GM12878 (cell line): ENCODE measurements around the gene RAB28. TPM values are rescaled to one million over a fixed set of nuclear protein-coding genes. Genes with fewer than 3 reads are reported as not detected.

Source experiments
- BRCA1 ChIP-seq: IDR thresholded peaks from 2 replicates; pipeline ENCODE4 v1.6.1; 2011; ENCODE audit warnings: low read depth, low read length, improper control_type of control experiment
- FOXK2 ChIP-seq: fragments of 450-650 bp; IDR thresholded peaks from 2 replicates; pipeline ENCODE4 v1.6.1; 2017; ENCODE audit warnings: mild to moderate bottlenecking, moderate library complexity
- NFYA ChIP-seq: IDR thresholded peaks from 2 replicates; pipeline ENCODE4 v1.6.1; 2011; ENCODE audit warnings: low read depth, mild to moderate bottlenecking, low read length, improper control_type of control experiment, borderline replicate concordance
- RAD51 ChIP-seq: fragments of 450-650 bp; IDR thresholded peaks from 2 replicates; pipeline ENCODE4 v1.6.1; 2016; ENCODE audit warnings: moderate library complexity, mild to moderate bottlenecking, inconsistent platforms
- SMARCA5 ChIP-seq: fragments of 450-650 bp; IDR thresholded peaks from 2 replicates; pipeline ENCODE4 v1.6.1; 2017; ENCODE audit warnings: mild to moderate bottlenecking
- WRNIP1 ChIP-seq: IDR thresholded peaks from 2 replicates; pipeline ENCODE4 v1.6.1; 2011; ENCODE audit warnings: low read depth, low read length, improper control_type of control experiment, borderline replicate concordance
- YBX1 ChIP-seq: fragments of 450-650 bp; IDR thresholded peaks from 2 replicates; pipeline ENCODE4 v1.6.1; 2016; ENCODE audit warnings: antibody characterized with exemption
- polyA plus RNA-seq, 11 experiments: library from polyadenylated mRNA; depleted of rRNA in 4 of 11; unstranded in 6 of 11; stranded (reverse) in 5 of 11; fragments of >200 nt; fragmentation: Nextera tagmentation in 4 of 11; fragmentation: Illumina TruSeq in 1 of 11; extraction: Ambion mirVana in 4 of 11; extraction: Trizol in 1 of 11; gene quantifications; 1 replicate in 1 of 11; 2 replicates in 10 of 11; pipeline versions ENCODE4 v1.2.1 to v1.2.3, GENCODE V29; 2011 to 2016; ENCODE audit warnings: inconsistent platforms in 2 of 11, missing spikeins in 2 of 11, low read depth in 1 of 11
- total RNA-seq, 4 experiments: library from RNA; depleted of rRNA in 3 of 4; stranded (reverse); fragments of >200 nt in 3 of 4; fragmentation: Illumina TruSeq in 1 of 4; extraction: Trizol in 1 of 4; gene quantifications; 2 replicates each; pipeline versions ENCODE4 v1.2.1 to v1.2.3, GENCODE V29; 2013 to 2021
- TF ChIP-seq, protein P1 (sequence below): fragments of 450-650 bp; IDR thresholded peaks from 2 replicates; pipeline ENCODE4 v1.6.1; 2016; ENCODE audit warnings: mild to moderate bottlenecking, moderate library complexity, borderline replicate concordance
- TF ChIP-seq, protein P2 (sequence below): fragments of 450-650 bp; formaldehyde crosslinking; IDR thresholded peaks from 2 replicates; pipeline ENCODE4 v1.4.0; 2020; ENCODE audit warnings: mild to moderate bottlenecking, moderate library complexity
- TF ChIP-seq, protein P3 (sequence below): fragments of 450-650 bp; IDR thresholded peaks from 2 replicates; pipeline ENCODE4 v1.6.1; 2016; ENCODE audit warnings: mild to moderate bottlenecking

RAB28 gene
- total and polyA plus RNA-seq, 10 of the 15 experiments (the other 5 are each of a cell fraction or from before 2014, with no cell fraction given), result 5.8 to 29.3 (median 16.9) TPM

DNA sequence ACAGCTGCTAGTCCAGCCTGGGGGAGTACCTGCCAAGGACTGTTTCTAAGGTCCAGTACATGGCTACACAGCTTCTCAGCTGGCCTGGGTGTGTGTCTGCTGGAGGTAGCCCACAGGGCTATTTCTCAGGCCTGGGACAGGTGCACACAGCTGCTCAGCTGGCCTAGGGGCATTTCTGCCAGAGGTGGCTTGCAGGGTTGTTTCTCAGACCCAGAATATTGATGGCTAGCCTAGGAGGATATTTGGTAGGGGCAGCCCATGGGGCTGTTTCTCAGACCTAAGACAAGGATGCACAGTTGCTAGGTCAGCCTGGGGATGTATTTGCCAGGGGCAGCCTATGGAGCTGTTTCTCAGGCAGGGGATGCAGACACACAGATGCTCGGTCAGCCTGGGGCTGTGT, 29.4 kb downstream of the RAB28 start (continued):
- TF ChIP-seq, protein P1, sequence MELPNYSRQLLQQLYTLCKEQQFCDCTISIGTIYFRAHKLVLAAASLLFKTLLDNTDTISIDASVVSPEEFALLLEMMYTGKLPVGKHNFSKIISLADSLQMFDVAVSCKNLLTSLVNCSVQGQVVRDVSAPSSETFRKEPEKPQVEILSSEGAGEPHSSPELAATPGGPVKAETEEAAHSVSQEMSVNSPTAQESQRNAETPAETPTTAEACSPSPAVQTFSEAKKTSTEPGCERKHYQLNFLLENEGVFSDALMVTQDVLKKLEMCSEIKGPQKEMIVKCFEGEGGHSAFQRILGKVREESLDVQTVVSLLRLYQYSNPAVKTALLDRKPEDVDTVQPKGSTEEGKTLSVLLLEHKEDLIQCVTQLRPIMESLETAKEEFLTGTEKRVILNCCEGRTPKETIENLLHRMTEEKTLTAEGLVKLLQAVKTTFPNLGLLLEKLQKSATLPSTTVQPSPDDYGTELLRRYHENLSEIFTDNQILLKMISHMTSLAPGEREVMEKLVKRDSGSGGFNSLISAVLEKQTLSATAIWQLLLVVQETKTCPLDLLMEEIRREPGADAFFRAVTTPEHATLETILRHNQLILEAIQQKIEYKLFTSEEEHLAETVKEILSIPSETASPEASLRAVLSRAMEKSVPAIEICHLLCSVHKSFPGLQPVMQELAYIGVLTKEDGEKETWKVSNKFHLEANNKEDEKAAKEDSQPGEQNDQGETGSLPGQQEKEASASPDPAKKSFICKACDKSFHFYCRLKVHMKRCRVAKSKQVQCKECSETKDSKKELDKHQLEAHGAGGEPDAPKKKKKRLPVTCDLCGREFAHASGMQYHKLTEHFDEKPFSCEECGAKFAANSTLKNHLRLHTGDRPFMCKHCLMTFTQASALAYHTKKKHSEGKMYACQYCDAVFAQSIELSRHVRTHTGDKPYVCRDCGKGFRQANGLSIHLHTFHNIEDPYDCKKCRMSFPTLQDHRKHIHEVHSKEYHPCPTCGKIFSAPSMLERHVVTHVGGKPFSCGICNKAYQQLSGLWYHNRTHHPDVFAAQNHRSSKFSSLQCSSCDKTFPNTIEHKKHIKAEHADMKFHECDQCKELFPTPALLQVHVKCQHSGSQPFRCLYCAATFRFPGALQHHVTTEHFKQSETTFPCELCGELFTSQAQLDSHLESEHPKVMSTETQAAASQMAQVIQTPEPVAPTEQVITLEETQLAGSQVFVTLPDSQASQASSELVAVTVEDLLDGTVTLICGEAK, result no peak
- TF ChIP-seq YBX1, result no peak
- TF ChIP-seq, protein P2, sequence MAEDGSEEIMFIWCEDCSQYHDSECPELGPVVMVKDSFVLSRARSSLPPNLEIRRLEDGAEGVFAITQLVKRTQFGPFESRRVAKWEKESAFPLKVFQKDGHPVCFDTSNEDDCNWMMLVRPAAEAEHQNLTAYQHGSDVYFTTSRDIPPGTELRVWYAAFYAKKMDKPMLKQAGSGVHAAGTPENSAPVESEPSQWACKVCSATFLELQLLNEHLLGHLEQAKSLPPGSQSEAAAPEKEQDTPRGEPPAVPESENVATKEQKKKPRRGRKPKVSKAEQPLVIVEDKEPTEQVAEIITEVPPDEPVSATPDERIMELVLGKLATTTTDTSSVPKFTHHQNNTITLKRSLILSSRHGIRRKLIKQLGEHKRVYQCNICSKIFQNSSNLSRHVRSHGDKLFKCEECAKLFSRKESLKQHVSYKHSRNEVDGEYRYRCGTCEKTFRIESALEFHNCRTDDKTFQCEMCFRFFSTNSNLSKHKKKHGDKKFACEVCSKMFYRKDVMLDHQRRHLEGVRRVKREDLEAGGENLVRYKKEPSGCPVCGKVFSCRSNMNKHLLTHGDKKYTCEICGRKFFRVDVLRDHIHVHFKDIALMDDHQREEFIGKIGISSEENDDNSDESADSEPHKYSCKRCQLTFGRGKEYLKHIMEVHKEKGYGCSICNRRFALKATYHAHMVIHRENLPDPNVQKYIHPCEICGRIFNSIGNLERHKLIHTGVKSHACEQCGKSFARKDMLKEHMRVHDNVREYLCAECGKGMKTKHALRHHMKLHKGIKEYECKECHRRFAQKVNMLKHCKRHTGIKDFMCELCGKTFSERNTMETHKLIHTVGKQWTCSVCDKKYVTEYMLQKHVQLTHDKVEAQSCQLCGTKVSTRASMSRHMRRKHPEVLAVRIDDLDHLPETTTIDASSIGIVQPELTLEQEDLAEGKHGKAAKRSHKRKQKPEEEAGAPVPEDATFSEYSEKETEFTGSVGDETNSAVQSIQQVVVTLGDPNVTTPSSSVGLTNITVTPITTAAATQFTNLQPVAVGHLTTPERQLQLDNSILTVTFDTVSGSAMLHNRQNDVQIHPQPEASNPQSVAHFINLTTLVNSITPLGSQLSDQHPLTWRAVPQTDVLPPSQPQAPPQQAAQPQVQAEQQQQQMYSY (CRISPR knock-in tag), result no peak
- TF ChIP-seq BRCA1, result no peak
- no peak for TF ChIP-seq SMARCA5
- TF ChIP-seq, protein P3, sequence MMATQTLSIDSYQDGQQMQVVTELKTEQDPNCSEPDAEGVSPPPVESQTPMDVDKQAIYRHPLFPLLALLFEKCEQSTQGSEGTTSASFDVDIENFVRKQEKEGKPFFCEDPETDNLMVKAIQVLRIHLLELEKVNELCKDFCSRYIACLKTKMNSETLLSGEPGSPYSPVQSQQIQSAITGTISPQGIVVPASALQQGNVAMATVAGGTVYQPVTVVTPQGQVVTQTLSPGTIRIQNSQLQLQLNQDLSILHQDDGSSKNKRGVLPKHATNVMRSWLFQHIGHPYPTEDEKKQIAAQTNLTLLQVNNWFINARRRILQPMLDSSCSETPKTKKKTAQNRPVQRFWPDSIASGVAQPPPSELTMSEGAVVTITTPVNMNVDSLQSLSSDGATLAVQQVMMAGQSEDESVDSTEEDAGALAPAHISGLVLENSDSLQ, result no peak
- TF ChIP-seq FOXK2, result no peak
- no peak for TF ChIP-seq RAD51
- TF ChIP-seq WRNIP1, result no peak
- TF ChIP-seq NFYA, result no peak
